DLD1 (cell line): ENCODE measurements around the gene VASP.

Source experiments
- in situ Hi-C: cut with HindIII; loops from 2 replicates; pipeline ENCODE4 v1.10.0; 2017; ENCODE audit warnings: low sequenced_read_pairs

The VASP gene

GRCh38 chr19:45547965-45548609 lies 40.8 kb downstream of the VASP start:
- in situ Hi-C loops = no loop called here

GRCh38 chr19:45553464-45553863 lies 46.2 kb downstream of the VASP start:
- in situ Hi-C loops = no loop called here

- in situ Hi-C loops = no loop called here
Observed at GRCh38 chr19:45554481-45554880, 47.2 kb downstream of the VASP start.

- in situ Hi-C loops = no loop called here
Observed at GRCh38 chr19:45556835-45557234, 49.6 kb downstream of the VASP start.

GRCh38 chr19:45558399-45558878 lies 51.2 kb downstream of the VASP start:
- in situ Hi-C loops = no loop called here

GRCh38 chr19:45560038-45560437 lies 52.8 kb downstream of the VASP start:
- in situ Hi-C loops = no loop called here

- in situ Hi-C loops = no loop called here
Observed at GRCh38 chr19:45560686-45561085, 53.4 kb downstream of the VASP start.

GRCh38 chr19:45564131-45564780 lies 57.0 kb downstream of the VASP start:
- in situ Hi-C loops = no loop called here

- in situ Hi-C loops = no loop called here
Observed at GRCh38 chr19:45567609-45568008, 60.3 kb downstream of the VASP start.

- in situ Hi-C loops = no loop called here
Observed at GRCh38 chr19:45568732-45569131, 61.5 kb downstream of the VASP start.

GRCh38 chr19:45569619-45570421 lies 62.5 kb downstream of the VASP start:
- in situ Hi-C loops = no loop called here

GRCh38 chr19:45571457-45572220 lies 64.4 kb downstream of the VASP start:
- in situ Hi-C loops = no loop called here

GRCh38 chr19:45574526-45574925 lies 67.2 kb downstream of the VASP start:
- in situ Hi-C loops = no loop called here

- in situ Hi-C loops = no loop called here
Observed at GRCh38 chr19:45575216-45575615, 67.9 kb downstream of the VASP start.
